HEK293 (cell line): ENCODE data around the gene GAS2L2.

ENCODE experiments used
- BCL11A ChIP-seq: fragments of 450-650 bp; formaldehyde crosslinking; IDR thresholded peaks from 2 replicates; pipeline ENCODE4 v1.5.1; 2016; ENCODE audit warnings: low read depth, missing biosample characterization, missing genetic modification characterization
- GLIS2 ChIP-seq: fragments of 450-650 bp; formaldehyde crosslinking; IDR thresholded peaks from 2 replicates; pipeline ENCODE4 v1.5.1; 2016; ENCODE audit warnings: missing biosample characterization, missing genetic modification characterization
- KLF16 ChIP-seq: fragments of 450-650 bp; formaldehyde crosslinking; IDR thresholded peaks from 2 replicates; pipeline ENCODE4 v1.5.1; 2017; ENCODE audit warnings: missing biosample characterization, missing genetic modification characterization
- MYNN ChIP-seq: fragments of 450-650 bp; formaldehyde crosslinking; IDR thresholded peaks from 2 replicates; pipeline ENCODE4 v1.5.1; 2016; ENCODE audit warnings: missing biosample characterization, missing genetic modification characterization, borderline replicate concordance
- YY1 ChIP-seq: fragments of 450-650 bp; formaldehyde crosslinking; IDR thresholded peaks from 2 replicates; pipeline ENCODE4 v1.5.1; 2018; ENCODE audit warnings: missing biosample characterization, missing genetic modification characterization
- ZBTB1 ChIP-seq: fragments of 450-650 bp; formaldehyde crosslinking; IDR thresholded peaks from 2 replicates; pipeline ENCODE4 v1.5.1; 2016; ENCODE audit warnings: missing biosample characterization, missing genetic modification characterization
- ZBTB20 ChIP-seq: fragments of 450-650 bp; formaldehyde crosslinking; IDR thresholded peaks from 2 replicates; pipeline ENCODE4 v1.5.1; 2016; ENCODE audit warnings: missing biosample characterization, missing genetic modification characterization
- ZNF302 ChIP-seq: fragments of 450-650 bp; formaldehyde crosslinking; IDR thresholded peaks from 2 replicates; pipeline ENCODE4 v1.5.1; 2016; ENCODE audit warnings: missing biosample characterization, missing genetic modification characterization, low read depth
- ZNF600 ChIP-seq: fragments of 450-650 bp; formaldehyde crosslinking; IDR thresholded peaks from 2 replicates; pipeline ENCODE4 v1.5.1; 2016; ENCODE audit warnings: missing biosample characterization, missing genetic modification characterization
- TF ChIP-seq, protein P1 (sequence below): fragments of 450-650 bp; formaldehyde crosslinking; IDR thresholded peaks from 2 replicates; pipeline ENCODE4 v1.5.1; 2016; ENCODE audit warnings: missing biosample characterization, missing genetic modification characterization
- TF ChIP-seq, protein P2 (sequence below): fragments of 450-650 bp; formaldehyde crosslinking; IDR thresholded peaks from 2 replicates; pipeline ENCODE4 v1.5.1; 2016; ENCODE audit warnings: missing biosample characterization, missing genetic modification characterization
- TF ChIP-seq, protein P3 (sequence below): fragments of 450-650 bp; formaldehyde crosslinking; IDR thresholded peaks from 2 replicates; pipeline ENCODE4 v1.5.1; 2016; ENCODE audit warnings: missing biosample characterization, missing genetic modification characterization

DNA sequence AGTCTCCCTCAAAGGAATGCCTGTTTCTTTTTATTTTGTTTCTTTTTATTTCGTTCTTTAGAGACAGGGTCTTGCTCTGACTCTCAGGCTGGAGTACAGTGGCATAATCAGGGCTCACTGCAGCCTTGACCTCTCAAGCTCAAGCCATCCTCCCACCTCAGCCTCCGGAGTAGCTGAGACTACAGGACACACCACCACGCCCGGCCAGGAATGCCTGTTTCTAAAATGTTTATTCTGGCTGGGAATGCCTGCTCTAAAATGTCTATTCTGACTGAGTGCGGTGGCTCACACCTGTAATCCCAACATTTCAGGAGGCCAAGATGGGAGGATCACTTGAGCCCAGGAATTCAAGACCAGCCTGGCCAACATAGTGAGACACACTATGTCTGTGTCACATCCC lies 44.9 kb upstream of the GAS2L2 start:
- TF ChIP-seq, protein P1, sequence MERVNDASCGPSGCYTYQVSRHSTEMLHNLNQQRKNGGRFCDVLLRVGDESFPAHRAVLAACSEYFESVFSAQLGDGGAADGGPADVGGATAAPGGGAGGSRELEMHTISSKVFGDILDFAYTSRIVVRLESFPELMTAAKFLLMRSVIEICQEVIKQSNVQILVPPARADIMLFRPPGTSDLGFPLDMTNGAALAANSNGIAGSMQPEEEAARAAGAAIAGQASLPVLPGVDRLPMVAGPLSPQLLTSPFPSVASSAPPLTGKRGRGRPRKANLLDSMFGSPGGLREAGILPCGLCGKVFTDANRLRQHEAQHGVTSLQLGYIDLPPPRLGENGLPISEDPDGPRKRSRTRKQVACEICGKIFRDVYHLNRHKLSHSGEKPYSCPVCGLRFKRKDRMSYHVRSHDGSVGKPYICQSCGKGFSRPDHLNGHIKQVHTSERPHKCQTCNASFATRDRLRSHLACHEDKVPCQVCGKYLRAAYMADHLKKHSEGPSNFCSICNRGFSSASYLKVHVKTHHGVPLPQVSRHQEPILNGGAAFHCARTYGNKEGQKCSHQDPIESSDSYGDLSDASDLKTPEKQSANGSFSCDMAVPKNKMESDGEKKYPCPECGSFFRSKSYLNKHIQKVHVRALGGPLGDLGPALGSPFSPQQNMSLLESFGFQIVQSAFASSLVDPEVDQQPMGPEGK = no peak
- TF ChIP-seq GLIS2 (tag by site-specific recombination) = no peak
- TF ChIP-seq, protein P2, sequence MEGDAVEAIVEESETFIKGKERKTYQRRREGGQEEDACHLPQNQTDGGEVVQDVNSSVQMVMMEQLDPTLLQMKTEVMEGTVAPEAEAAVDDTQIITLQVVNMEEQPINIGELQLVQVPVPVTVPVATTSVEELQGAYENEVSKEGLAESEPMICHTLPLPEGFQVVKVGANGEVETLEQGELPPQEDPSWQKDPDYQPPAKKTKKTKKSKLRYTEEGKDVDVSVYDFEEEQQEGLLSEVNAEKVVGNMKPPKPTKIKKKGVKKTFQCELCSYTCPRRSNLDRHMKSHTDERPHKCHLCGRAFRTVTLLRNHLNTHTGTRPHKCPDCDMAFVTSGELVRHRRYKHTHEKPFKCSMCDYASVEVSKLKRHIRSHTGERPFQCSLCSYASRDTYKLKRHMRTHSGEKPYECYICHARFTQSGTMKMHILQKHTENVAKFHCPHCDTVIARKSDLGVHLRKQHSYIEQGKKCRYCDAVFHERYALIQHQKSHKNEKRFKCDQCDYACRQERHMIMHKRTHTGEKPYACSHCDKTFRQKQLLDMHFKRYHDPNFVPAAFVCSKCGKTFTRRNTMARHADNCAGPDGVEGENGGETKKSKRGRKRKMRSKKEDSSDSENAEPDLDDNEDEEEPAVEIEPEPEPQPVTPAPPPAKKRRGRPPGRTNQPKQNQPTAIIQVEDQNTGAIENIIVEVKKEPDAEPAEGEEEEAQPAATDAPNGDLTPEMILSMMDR (tag by site-specific recombination) = no peak
- TF ChIP-seq ZNF302 (tag by site-specific recombination) = no peak
- TF ChIP-seq, protein P3, sequence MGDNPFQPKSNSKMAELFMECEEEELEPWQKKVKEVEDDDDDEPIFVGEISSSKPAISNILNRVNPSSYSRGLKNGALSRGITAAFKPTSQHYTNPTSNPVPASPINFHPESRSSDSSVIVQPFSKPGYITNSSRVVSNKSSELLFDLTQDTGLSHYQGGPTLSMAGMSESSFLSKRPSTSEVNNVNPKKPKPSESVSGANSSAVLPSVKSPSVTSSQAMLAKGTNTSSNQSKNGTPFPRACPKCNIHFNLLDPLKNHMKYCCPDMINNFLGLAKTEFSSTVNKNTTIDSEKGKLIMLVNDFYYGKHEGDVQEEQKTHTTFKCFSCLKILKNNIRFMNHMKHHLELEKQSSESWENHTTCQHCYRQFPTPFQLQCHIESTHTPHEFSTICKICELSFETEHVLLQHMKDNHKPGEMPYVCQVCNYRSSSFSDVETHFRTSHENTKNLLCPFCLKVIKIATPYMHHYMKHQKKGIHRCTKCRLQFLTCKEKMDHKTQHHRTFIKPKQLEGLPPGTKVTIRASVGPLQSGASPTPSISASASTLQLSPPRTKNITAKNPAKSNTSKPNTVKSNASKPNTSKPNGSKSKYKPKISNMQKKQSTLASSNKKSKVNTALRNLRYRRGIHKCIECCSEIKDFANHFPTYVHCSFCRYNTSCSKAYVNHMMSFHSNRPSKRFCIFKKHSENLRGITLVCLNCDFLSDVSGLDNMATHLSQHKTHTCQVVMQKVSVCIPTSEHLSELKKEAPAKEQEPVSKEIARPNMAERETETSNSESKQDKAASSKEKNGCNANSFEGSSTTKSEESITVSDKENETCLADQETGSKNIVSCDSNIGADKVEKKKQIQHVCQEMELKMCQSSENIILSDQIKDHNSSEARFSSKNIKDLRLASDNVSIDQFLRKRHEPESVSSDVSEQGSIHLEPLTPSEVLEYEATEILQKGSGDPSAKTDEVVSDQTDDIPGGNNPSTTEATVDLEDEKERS = no peak
- TF ChIP-seq ZBTB20 (tag by site-specific recombination) = no peak
- no peak for TF ChIP-seq BCL11A (tag by site-specific recombination)
- no peak for TF ChIP-seq MYNN (tag by site-specific recombination)
- no peak for TF ChIP-seq ZBTB1 (tag by site-specific recombination)
- no peak for TF ChIP-seq KLF16 (tag by site-specific recombination)
- no peak for TF ChIP-seq ZNF600 (tag by site-specific recombination)
- TF ChIP-seq YY1 (tag by site-specific recombination) = no peak
